PC-3 (cell line): ENCODE measurements around the gene HBP1. TPM values are rescaled to one million over a fixed set of nuclear protein-coding genes. Genes with fewer than 3 reads are reported as not detected.

Source experiments
- ATAC-seq: fragments of 200-7000 bp; cut with Tn5 transposase; 2 replicates; pipeline ENCODE4 v1.9.1; 2020; ENCODE audit warnings: mild to moderate bottlenecking, moderate library complexity
- BruUV-seq: library from RNA; stranded (reverse); fragments of 400-500 nt; replicated peaks from 2 replicates; lab custom pipeline; 2021; lab: Mats Ljungman, UMichigan
- CTCF ChIA-PET: fragments of 300-600 bp; sonication (Branson Sonifier 250); formaldehyde crosslinking; loops from one replicate; lab custom pipeline; 2022; ENCODE audit warnings: antibody characterized with exemption; lab: Charles Lee
- POLR2A ChIA-PET: fragments of 300-600 bp; sonication (Branson Sonifier 250); formaldehyde crosslinking; loops from one replicate; lab custom pipeline; 2022; ENCODE audit warnings: antibody characterized with exemption; ENCODE audit not compliant: unreplicated experiment; lab: Charles Lee
- DNase-seq: peaks from one replicate; pipeline ENCODE4 v3.0.0-alpha.2; 2015
- H2AFZ ChIP-seq: fragments of 300-600 bp; sonication (generic); 2 replicates; pipeline ENCODE4 v1.6.0; 2016; ENCODE audit warnings: antibody characterized with exemption, low read length
- H3F3A ChIP-seq: fragments of 300-600 bp; sonication (generic); one replicate; pipeline ENCODE4 v1.6.0; 2017; ENCODE audit warnings: antibody characterized with exemption, low read length, control low read depth, mild to moderate bottlenecking; ENCODE audit not compliant: unreplicated experiment
- H3K27ac ChIP-seq: fragments of 300-600 bp; sonication (generic); 2 replicates; pipeline ENCODE4 v1.5.1; 2016; ENCODE audit warnings: mild to moderate bottlenecking, low read length
- H3K27me3 ChIP-seq: fragments of 300-600 bp; sonication (generic); 2 replicates; pipeline ENCODE4 v1.6.1; 2016; ENCODE audit warnings: low read length, mixed read lengths
- H3K36me3 ChIP-seq: fragments of 300-600 bp; sonication (generic); 2 replicates; pipeline ENCODE4 v1.6.1; 2016; ENCODE audit warnings: low read depth, mixed run types, low read length, mixed read lengths
- H3K4me1 ChIP-seq: fragments of 300-600 bp; sonication (generic); 2 replicates; pipeline ENCODE4 v1.5.1; 2016; ENCODE audit warnings: low read length; ENCODE audit not compliant: insufficient read depth
- H3K4me2 ChIP-seq: fragments of 300-600 bp; sonication (generic); 2 replicates; pipeline ENCODE4 v1.6.0; 2016; ENCODE audit warnings: low read length
- H3K4me3 ChIP-seq: fragments of 300-600 bp; sonication (generic); 2 replicates; pipeline ENCODE4 v1.5.1; 2016; ENCODE audit warnings: mild to moderate bottlenecking, low read length, mixed read lengths
- H3K79me2 ChIP-seq: fragments of 300-600 bp; sonication (generic); 2 replicates; pipeline ENCODE4 v1.6.1; 2017; ENCODE audit warnings: low read length, mixed read lengths
- H3K9ac ChIP-seq: fragments of 300-600 bp; sonication (generic); 2 replicates; pipeline ENCODE4 v1.6.0; 2016; ENCODE audit warnings: mild to moderate bottlenecking, low read length
- H3K9me2 ChIP-seq: fragments of 300-600 bp; sonication (generic); replicated peaks from 2 replicates; pipeline ENCODE4 v1.6.1; 2016; ENCODE audit warnings: mixed run types, low read length, mixed read lengths
- H3K9me3 ChIP-seq: fragments of 300-600 bp; sonication (generic); 2 replicates; pipeline ENCODE4 v1.6.1; 2016; ENCODE audit warnings: low read length, mixed read lengths
- H4K20me1 ChIP-seq: fragments of 300-600 bp; sonication (generic); 2 replicates; pipeline ENCODE4 v1.6.1; 2016; ENCODE audit warnings: low read length, mixed read lengths
- CTCF ChIP-seq: fragments of 300-600 bp; sonication (generic); conservative IDR thresholded peaks from 2 replicates; pipeline ENCODE4 v1.5.1; 2017; ENCODE audit warnings: antibody characterized with exemption, low read depth, mild to moderate bottlenecking, low read length
- EZH2 ChIP-seq: fragments of 300-600 bp; sonication (generic); IDR thresholded peaks from one replicate; pipeline ENCODE4 v1.6.1; 2017; ENCODE audit warnings: antibody characterized with exemption, mild to moderate bottlenecking, low read length; ENCODE audit not compliant: unreplicated experiment
- EZH2phosphoT487 ChIP-seq: fragments of 300-600 bp; sonication (generic); IDR thresholded peaks from 2 replicates; pipeline ENCODE4 v1.6.1; 2018; ENCODE audit warnings: mild to moderate bottlenecking, antibody characterized with exemption, low read length, borderline replicate concordance
- intact Hi-C: fragments of 100-400 bp; cut with micrococcal nuclease; formaldehyde crosslinking; loops from 2 replicates; pipeline ENCODE4 v1.9.0; 2023
- total RNA-seq: library from RNA; depleted of rRNA; stranded (reverse); fragments of >200 nt; gene quantifications from 2 replicates; pipeline ENCODE4 v1.2.3, GENCODE V29; 2014

The HBP1 gene
- total RNA-seq, 1 experiment from 2014 or later = 13.0 TPM

- H4K20me1 ChIP-seq = no peaks in the 10 kb centered on the region
- TF ChIP-seq EZH2phosphoT487 (no peak), EZH2 (no peak), CTCF (no peak)
- H2AFZ ChIP-seq = no peak overlapping the region
- ChIA-PET CTCF (no interaction called here), POLR2A (no interaction called here)
- peaks cover 16% of the 10 kb centered on the region; the same call in 1 of the 2 replicates for H3K27me3 ChIP-seq
- no peaks in the 10 kb centered on the region for H3F3A ChIP-seq
- DNase-seq (no peak), ATAC-seq (no peak)
- H3K36me3 ChIP-seq = no peaks in the 10 kb centered on the region
- H3K9me2 ChIP-seq = no peaks in the 10 kb centered on the region
- no TSS peak for BruUV-seq
- no peak overlapping the region for H3K9ac ChIP-seq
- no peaks in the 10 kb centered on the region for H3K9me3 ChIP-seq
- no peaks in the 10 kb centered on the region for H3K4me1 ChIP-seq
- no peaks in the 10 kb centered on the region for H3K79me2 ChIP-seq
- H3K4me2 ChIP-seq = no peak overlapping the region
- intact Hi-C loops = no loop called here
- H3K27ac ChIP-seq = no peak overlapping the region
- H3K4me3 ChIP-seq = no peak overlapping the region
Measured at GRCh38 chr7:107128217-107128616, 40.6 kb upstream of the HBP1 start.

- no peak overlapping the region for H3K9ac ChIP-seq
- no peak for DNase-seq
- no peaks in the 10 kb centered on the region for H3K36me3 ChIP-seq
- no peak overlapping the region for H3K4me2 ChIP-seq
- BruUV-seq = no TSS peak
- TF ChIP-seq EZH2phosphoT487 = no peak
- TF ChIP-seq EZH2 = no peak
- H3K9me2 ChIP-seq = no peaks in the 10 kb centered on the region
- no peak for ATAC-seq
- H3K79me2 ChIP-seq = no peaks in the 10 kb centered on the region
- no peaks in the 10 kb centered on the region for H4K20me1 ChIP-seq
- no peak overlapping the region for H3K4me3 ChIP-seq
- no peaks in the 10 kb centered on the region for H3K4me1 ChIP-seq
- peaks cover 16% of the 10 kb centered on the region; the same call in 1 of the 2 replicates for H3K27me3 ChIP-seq
- H2AFZ ChIP-seq = no peak overlapping the region
- ChIA-PET POLR2A (no interaction called here), CTCF (no interaction called here)
- H3F3A ChIP-seq = no peaks in the 10 kb centered on the region
- intact Hi-C loops = no loop called here
- no peak overlapping the region for H3K27ac ChIP-seq
- H3K9me3 ChIP-seq = no peaks in the 10 kb centered on the region
Measured at GRCh38 chr7:107128748-107129147, 40.1 kb upstream of the HBP1 start.

GRCh38 chr7:107130487-107131220 lies 38.1 kb upstream of the HBP1 start:
- intact Hi-C loops = no loop called here

More at GRCh38 chr7:107130487-107131220, 38.1 kb upstream of the HBP1 start:
- CTCF ChIA-PET = no interaction called here
- DNase-seq (peak; percentile 15), ATAC-seq (no peak)
- no peak overlapping the region for H2AFZ ChIP-seq
- H3F3A ChIP-seq = no peaks in the 10 kb centered on the region
- peaks cover 29% of the 10 kb centered on the region; the same call in 1 of the 2 replicates for H3K27me3 ChIP-seq
- H3K9me3 ChIP-seq = no peaks in the 10 kb centered on the region
- no peaks in the 10 kb centered on the region for H3K79me2 ChIP-seq
- H3K4me3 ChIP-seq = no peak overlapping the region
- H4K20me1 ChIP-seq = no peaks in the 10 kb centered on the region
- no TSS peak for BruUV-seq
- H3K9ac ChIP-seq = no peak overlapping the region
- POLR2A ChIA-PET = no interaction called here
- H3K27ac ChIP-seq = no peak overlapping the region
- no peaks in the 10 kb centered on the region for H3K4me1 ChIP-seq
- TF ChIP-seq CTCF = peak; percentile 26; the same call in 1 of the 2 replicates
- TF ChIP-seq EZH2 = no peak
- no peak overlapping the region for H3K4me2 ChIP-seq
- no peaks in the 10 kb centered on the region for H3K36me3 ChIP-seq
- no peaks in the 10 kb centered on the region for H3K9me2 ChIP-seq
